LNCaP clone FGC (cell line): Measurements from ENCODE around the gene MCOLN2.

ENCODE experiments used
- DNase-seq: peaks from one replicate; pipeline ENCODE4 v3.0.0-alpha.2; 2011; ENCODE audit warnings: low read depth
- H3K4me3 ChIP-seq: 2 replicates; pipeline ENCODE4 v1.5.1; 2011; ENCODE audit warnings: mild to moderate bottlenecking, low read depth, low read length, control low read depth
- CTCF ChIP-seq: IDR thresholded peaks from 2 replicates; pipeline ENCODE4 v1.5.1; 2012; ENCODE audit warnings: mild to moderate bottlenecking; ENCODE audit not compliant: control insufficient read depth, insufficient read depth; ENCODE audit errors: extremely low read depth

Gene MCOLN2

GRCh38 chr1:84933011-84933611 is 63.8 kb downstream of the MCOLN2 start:
- H3K4me3 ChIP-seq = no peak overlapping the region
- TF ChIP-seq CTCF = no peak
- DNase-seq = no peak

GRCh38 chr1:84930831-84931230 is 66.1 kb downstream of the MCOLN2 start:
- no peak for DNase-seq
- no peak overlapping the region for H3K4me3 ChIP-seq
- no peak for TF ChIP-seq CTCF

- TF ChIP-seq CTCF = no peak
- DNase-seq = no peak
Measured at GRCh38 chr1:84930329-84930728, 66.6 kb downstream of the MCOLN2 start.

GRCh38 chr1:84929581-84929980 is 67.3 kb downstream of the MCOLN2 start:
- H3K4me3 ChIP-seq = no peak overlapping the region
- DNase-seq = no peak
- TF ChIP-seq CTCF = no peak

More at GRCh38 chr1:84930329-84930728, 66.6 kb downstream of the MCOLN2 start:
- no peak overlapping the region for H3K4me3 ChIP-seq

- no peak overlapping the region for H3K4me3 ChIP-seq
- no peak for DNase-seq
- no peak for TF ChIP-seq CTCF
Measured at GRCh38 chr1:84928979-84929378, 67.9 kb downstream of the MCOLN2 start.

GRCh38 chr1:84923317-84923716 is 73.6 kb downstream of the MCOLN2 start:
- DNase-seq = no peak
- no peak for TF ChIP-seq CTCF
- H3K4me3 ChIP-seq = no peak overlapping the region

- no peak for DNase-seq
- H3K4me3 ChIP-seq = no peak overlapping the region
- no peak for TF ChIP-seq CTCF
Measured at GRCh38 chr1:84920159-84920558, 76.8 kb downstream of the MCOLN2 start.
